Measurements from ENCODE around the gene PRCC. TPM values are rescaled to one million over a fixed set of nuclear protein-coding genes. Genes with fewer than 3 reads are reported as not detected.

The PRCC gene
- total and polyA plus RNA-seq, 8 donors, result 24.0 to 93.0 (median 41.0) TPM

GRCh38 chr1:156796340-156797097 lies 29.2 kb downstream of the PRCC start:
- DNase-seq, result no peak
- H3K27ac ChIP-seq, result no peak overlapping the region
- H3K27me3 ChIP-seq, result no peaks in the 10 kb centered on the region
- H3K9me3 ChIP-seq, result no peaks in the 10 kb centered on the region
- no peak overlapping the region for H3K4me3 ChIP-seq
- peaks cover 90 to 100% (median 100%) of the 10 kb centered on the region in 4 donors for H3K36me3 ChIP-seq
- WGBS, 5 donors, result 88 to 91% (median 90%) methylated on average over 8 of the region's 8 CpGs
- TF ChIP-seq POLR2A (IDR thresholded peaks at IDR 0.05) (no peak), POLR2AphosphoS5 (IDR thresholded peaks at IDR 0.05) (no peak), EP300 (IDR thresholded peaks at IDR 0.05) (no peak)
- TF ChIP-seq, protein P1, sequence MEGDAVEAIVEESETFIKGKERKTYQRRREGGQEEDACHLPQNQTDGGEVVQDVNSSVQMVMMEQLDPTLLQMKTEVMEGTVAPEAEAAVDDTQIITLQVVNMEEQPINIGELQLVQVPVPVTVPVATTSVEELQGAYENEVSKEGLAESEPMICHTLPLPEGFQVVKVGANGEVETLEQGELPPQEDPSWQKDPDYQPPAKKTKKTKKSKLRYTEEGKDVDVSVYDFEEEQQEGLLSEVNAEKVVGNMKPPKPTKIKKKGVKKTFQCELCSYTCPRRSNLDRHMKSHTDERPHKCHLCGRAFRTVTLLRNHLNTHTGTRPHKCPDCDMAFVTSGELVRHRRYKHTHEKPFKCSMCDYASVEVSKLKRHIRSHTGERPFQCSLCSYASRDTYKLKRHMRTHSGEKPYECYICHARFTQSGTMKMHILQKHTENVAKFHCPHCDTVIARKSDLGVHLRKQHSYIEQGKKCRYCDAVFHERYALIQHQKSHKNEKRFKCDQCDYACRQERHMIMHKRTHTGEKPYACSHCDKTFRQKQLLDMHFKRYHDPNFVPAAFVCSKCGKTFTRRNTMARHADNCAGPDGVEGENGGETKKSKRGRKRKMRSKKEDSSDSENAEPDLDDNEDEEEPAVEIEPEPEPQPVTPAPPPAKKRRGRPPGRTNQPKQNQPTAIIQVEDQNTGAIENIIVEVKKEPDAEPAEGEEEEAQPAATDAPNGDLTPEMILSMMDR (IDR thresholded peaks at IDR 0.05), result no peak
- no peaks in the 10 kb centered on the region for H3K4me1 ChIP-seq
- intact Hi-C loops (cut with DNase I; ENCODE audit: low total_unique reads), result no loop called here

DNA sequence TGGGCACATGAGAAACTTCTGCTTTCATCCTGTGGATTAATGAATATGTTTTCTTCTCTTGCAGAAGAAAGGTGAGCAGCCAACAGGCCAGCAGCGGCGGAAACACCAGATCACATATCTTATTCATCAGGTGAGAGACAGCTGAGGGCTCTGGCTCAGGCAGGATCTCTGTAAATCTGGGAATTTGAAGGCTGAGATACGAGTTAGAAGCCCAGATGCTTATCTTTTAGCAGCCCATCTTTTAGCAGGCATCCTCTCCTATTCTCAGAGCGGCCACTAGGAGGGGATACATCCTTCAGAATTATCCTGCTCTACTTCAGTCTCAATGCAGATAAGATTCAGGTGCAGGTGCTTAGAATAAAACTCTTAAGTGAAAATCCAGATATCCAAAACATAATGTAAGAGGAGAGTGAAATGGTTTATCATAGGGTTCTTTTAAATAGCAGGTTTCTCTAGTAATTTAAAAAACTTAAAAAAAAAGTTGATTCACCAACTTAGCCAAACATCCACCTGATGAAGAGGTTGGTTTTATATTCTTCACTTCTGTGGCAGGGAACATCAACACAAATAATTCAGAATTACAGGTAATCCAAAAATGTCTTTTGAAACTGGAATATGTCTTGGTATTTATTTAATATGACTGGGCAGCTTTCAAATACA lies 30.0 kb downstream of the PRCC start:
- H3K4me1 ChIP-seq, result no peaks in the 10 kb centered on the region
- intact Hi-C loops (cut with DNase I; ENCODE audit: low total_unique reads), result no loop called here
- WGBS, 5 donors, result 38 to 50% (median 49%) methylated on average over 4 of the region's 4 CpGs
- H3K27me3 ChIP-seq, result no peaks in the 10 kb centered on the region
- no peak for TF ChIP-seq POLR2A (IDR thresholded peaks at IDR 0.05)
- TF ChIP-seq, protein P1 (IDR thresholded peaks at IDR 0.05), result peak in 5 of 7 experiments; percentile 22 to 68 (median 57)
- DNase-seq, result peak; percentile 33 to 81
- peaks cover 88 to 100% (median 100%) of the 10 kb centered on the region in 4 donors for H3K36me3 ChIP-seq
- no peaks in the 10 kb centered on the region for H3K9me3 ChIP-seq
- H3K27ac ChIP-seq, result no peak overlapping the region
- H3K4me3 ChIP-seq, result no peak overlapping the region

- Histone ChIP-seq H3K27me3 (no peaks in the 10 kb centered on the region), H3K4me3 (no peak overlapping the region), H3K9me3 (no peaks in the 10 kb centered on the region), H3K27ac (no peak overlapping the region), H3K4me1 (peaks cover 0 to 25% (median 12%) of the 10 kb centered on the region in 4 donors), H3K36me3 (peaks cover 51 to 61% (median 58%) of the 10 kb centered on the region in 4 donors)
- DNase-seq, result peak in 1 of 2 donors; percentile 26
- TF ChIP-seq POLR2A (IDR thresholded peaks at IDR 0.05) (no peak), POLR2AphosphoS5 (IDR thresholded peaks at IDR 0.05) (no peak)
- intact Hi-C loops (cut with DNase I; ENCODE audit: low total_unique reads), result no loop called here
- 61 to 83% (median 74%) methylated on average over 5 to 7 of the region's 7 CpGs for WGBS, 5 donors
These were observed 34.2 kb downstream of the PRCC start for GRCh38 chr1:156801409-156802121.

DNA sequence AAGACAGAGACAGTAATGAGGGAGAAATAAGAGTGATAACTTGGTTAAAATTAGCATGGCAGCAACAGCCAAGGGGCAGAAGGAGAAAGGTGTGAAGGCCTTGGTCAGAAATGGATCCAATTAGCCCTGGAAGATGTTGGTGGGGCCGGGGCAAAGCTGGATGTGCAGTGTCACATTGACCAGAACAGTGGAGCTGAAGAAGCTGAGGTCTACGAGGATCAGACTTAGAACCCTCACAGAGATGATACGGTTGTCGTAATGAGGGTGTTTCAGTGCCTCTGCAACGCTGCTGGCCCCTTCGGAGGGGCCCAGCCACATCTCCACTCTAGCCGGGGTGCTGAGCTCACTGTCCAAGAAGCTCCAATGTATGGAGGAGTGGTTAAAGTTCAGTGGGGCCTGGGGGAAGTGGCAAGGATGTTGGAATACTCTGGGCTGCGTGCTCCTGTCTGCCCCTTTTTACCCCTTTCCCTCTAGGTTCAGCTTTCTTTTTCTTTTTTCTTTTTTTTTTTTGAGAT lies 35.1 kb downstream of the PRCC start:
- 87 to 91% (median 90%) methylated on average over 8 of the region's 8 CpGs for WGBS, 5 donors
- Histone ChIP-seq H3K9me3 (no peaks in the 10 kb centered on the region), H3K36me3 (peaks cover 43 to 52% (median 49%) of the 10 kb centered on the region in 4 donors), H3K27me3 (no peaks in the 10 kb centered on the region), H3K4me1 (peaks cover 0 to 28% (median 13%) of the 10 kb centered on the region in 4 donors), H3K4me3 (no peak overlapping the region), H3K27ac (no peak overlapping the region)
- TF ChIP-seq POLR2A (IDR thresholded peaks at IDR 0.05), result no peak
- TF ChIP-seq, protein P1 (IDR thresholded peaks at IDR 0.05), result no peak
- TF ChIP-seq EP300 (IDR thresholded peaks at IDR 0.05), result no peak
- no peak for TF ChIP-seq POLR2AphosphoS5 (IDR thresholded peaks at IDR 0.05)
- DNase-seq, result no peak
- intact Hi-C loops (cut with DNase I; ENCODE audit: low total_unique reads), result no loop called here
